SW 1271 (cell line): ENCODE results near the gene RPS6KA2.

Experiments used
- DNase-seq, 2 experiments: peaks; one replicate each; lab custom pipeline; 2025; lab: John Stamatoyannopoulos, UW

The RPS6KA2 gene

DNA sequence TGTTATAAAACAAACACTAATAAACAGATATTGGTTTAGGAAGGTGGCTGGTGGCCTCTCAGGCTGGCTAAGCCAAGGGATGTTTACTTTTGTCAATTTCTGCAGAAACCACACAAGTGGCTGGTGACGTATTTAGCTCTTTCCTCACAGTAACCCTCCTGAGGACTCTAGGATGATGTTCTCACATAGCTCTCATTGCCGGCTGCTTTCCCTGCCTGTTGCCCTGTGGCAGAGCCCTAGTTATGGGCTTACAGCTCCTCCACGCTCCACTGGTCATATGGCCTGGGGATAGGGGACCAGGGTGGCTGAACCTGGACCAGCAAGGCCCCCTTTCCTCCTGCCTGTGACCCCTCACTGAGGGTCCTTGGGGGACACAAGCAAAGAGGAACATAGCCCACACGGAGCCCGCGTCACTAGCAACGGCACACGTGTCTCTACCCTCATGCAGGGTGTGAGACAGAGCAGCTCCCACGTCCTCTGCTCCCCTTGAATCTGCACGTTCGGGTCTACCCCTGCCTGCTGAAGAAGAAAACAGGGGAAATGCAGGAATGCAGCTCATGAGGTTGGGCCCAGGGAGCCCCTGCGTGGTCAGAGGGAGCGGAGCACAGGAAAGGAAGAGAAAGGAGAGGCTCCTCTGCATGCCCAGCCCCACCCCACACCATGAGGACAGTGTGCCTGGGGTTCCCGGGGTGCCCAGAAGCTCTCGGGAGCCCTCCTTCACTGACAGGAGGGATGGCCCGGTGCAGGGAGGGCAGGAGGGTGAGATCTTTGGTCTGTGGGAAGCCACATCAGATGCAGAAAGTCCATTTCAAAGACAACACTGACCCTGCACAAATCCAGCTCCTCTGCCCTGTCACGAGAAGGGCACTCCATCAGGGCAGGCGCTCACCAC is 54.4 kb downstream of the RPS6KA2 start:
- no peak for DNase-seq

DNA sequence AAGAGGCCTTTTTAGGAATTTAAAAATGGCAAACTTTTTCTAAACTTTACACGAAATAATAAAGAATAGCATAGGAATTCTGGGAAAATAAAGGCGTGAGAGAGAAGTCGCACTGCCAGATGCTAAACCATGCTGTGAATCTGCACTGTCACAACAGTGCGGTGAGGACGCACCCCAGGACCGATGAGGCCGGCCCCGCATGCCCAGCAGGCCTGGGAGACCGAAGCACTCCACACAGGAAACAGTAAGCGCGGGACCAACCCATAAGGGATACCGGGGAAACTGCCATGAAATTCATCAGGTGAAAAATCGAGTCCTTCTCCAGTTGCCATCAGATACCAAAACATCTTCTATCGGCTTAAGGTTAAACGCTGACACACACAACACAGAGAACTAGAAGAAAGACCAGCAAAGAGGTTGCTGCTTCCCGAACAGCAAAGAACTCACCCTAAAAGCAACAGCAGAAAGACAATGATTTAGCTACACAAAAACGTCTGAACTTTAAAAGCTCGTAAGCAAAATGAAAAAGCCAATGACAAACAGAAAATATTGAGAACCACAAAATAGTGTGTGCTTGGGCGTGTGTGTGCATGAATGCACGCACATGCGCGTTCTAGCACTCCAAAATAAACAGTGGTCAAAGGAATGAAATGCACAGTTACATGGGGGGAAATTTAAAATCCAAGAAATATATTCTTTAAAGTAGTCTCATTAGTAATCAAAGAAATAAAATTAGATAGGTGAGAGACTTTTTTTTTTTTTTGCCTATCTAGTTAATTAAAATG is 55.9 kb downstream of the RPS6KA2 start:
- DNase-seq = no peak

DNA sequence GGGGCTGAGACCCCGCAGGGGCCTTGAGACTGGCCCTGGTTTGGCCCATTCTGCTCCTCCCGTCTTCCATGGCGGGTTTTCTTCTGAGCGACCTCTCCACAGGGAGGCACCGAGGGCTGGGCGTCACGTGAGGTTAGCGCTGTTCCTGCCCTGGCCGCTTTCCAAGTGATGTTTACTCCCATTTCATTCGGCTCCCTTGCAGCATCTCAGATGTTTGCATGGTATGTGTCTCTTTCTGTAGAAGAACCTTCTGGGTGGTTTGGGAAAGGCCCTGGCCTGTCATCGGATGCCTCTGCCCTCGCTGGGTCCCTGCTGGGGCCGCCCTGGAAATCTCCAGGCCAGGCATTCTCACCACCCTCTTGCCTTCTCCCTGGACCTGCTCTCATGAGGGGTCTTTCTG is 57.8 kb downstream of the RPS6KA2 start:
- no peak for DNase-seq

DNA sequence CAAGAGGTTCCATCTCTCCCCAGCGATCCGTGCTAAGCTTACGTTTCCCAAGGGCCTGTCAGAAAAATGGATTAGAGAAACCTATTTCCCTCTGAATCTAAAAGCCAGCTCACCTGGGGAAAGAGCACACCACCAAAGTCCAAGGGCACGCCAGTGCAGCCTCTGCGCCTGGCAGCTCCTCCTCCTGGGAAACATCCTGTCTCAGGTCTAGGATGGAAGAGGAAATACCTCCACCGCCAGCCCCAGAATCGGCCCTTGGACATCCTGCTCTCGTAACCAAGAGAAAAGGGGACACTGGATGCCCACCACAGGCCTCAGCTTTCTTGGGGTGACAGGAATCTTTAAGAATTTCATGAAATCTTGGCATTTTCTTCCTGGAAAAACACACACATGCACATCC is 59.2 kb downstream of the RPS6KA2 start:
- DNase-seq = no peak

DNA sequence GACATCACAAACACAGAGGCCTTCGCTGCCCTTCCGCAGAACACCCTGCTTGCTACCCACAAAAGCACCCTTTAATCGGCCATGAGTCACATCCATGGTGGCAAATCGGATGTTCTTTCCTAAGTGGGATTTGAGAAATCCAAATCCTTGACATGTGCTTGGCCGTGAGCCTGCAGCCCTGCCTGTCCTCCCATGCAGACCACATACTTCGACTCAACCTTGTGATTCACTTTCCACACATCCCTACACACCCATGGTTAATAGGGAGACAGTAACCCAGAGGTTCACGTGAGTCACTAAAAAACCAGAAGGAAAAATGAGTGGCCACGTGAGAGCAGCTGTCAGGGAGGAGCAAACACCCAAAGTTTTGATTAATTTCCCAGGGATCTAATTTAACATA is 59.9 kb downstream of the RPS6KA2 start:
- no peak for DNase-seq

DNA sequence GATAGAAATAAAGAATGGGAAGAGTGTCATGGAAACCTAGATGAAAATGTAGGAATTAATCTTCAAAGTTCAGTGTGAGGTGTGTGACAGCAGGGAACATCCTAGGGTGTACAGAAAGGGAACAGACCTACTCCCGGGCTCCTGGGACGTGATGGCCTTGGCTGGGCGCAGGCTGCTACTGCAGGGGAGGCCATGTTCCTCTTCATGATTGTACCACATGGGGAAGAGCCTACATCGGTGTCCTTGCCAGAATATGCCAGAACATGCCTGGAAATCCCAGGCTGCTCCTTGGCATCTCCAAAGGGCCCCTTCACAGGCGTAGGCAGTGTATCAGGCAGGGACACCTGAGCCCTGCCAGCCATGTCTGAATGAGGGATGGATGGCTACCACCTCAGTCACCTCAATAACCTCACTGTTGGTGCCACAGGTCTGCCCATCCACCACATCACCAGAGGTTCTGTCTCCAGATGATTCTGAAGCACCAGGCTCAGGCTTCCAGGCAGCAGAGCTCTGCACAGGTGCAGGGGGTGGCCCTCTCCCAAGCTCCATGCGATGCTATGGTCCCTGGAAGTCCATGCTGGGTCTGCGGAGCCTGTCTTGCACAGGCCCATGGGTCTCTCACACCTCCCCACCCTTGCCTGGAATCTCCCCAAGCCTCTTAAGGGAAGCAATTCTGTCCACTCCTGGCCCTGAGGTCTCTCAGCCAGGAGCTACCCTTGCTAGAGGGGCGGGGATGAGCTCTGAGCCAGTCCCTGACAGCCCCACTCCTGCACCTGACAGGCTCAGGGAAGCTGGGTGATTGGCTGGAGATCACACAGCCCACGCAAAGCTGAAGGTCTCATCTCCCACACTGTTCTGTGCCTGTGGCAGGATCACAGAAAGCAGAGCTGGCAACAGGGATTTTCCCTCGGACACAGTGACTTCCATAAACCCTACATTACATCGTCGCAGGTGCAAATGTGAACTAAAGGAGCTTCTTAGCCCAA is 60.7 kb downstream of the RPS6KA2 start:
- no peak for DNase-seq

DNA sequence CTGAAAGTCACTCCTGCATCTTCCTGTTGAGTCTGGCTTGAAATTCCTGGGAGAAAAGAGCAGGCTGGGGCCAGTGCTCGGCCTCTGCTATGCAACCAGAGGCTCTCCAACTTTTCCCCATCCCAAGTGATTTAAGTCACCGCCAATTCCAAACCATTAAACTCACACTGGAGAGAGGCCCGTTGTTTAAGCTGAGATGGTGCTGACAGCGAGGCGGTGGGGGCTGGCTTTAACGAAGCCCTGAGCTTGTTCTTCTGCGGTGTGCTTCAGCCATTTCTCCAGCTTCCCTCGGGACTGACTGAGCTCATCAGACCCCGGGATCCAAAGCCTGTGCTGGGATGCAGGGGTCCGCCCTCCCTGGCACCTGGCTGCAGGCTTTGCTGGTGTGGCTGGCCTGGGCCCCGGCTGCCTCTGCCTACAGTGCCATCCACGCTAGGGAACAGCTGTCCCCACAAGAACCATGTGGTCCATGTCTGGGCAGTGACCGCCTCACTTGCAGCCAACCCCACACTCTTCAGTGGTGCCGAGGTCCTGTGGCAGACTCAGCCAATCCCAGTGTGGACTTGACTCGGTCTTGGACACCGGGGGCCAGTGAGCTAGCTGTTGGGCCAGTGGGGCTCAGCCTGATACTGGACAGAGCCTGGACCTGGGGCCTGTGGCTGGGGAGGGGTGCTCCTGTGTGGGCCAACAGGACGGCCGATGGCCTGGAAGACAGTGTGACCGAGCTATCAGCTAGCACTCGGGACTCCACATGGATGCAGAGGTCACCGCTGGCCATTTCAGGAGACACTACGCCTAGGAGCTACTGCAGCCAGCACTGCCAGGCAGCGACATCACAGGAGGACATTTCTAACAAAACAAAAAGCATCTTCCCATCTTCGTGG is 61.7 kb downstream of the RPS6KA2 start:
- no peak for DNase-seq

DNA sequence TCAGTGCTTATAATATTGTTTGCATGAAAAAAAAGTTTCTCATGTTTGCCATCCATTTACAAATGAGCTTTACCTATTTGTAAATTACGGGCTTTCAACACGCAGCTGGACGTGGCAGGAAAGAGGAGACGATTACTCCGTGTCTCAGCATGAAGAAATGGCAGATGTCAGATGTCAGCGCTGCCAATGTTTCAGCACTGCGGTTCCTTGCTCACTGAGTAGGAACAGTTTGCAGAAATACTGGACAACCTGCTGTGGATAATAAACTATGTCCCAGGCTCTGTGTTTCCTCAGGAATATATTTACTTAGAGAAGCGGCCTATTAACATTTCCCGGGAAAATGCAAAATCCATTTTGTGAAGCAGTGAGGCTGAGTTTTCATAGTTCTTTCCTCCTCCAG is 63.2 kb downstream of the RPS6KA2 start:
- no peak for DNase-seq

DNA sequence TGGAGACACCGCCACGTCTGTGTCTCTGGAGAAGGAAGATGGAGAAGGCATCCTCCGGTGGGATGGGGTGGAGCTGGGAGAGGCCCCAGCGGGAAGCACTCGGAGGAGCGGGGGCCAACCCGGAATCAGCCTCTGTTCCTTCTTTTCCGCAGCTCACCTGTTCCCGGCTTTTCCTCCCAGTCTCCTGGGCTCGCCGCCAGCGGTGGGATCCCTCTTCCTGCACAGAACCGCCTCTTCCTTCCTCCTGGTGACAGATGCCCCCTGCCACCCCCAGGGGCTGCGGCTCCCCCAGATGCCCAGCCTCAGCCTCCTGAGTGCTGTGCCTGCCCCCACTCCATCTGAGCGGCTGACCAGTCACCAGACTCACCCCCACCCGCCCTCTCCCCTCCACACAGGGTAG is 63.9 kb downstream of the RPS6KA2 start:
- no peak for DNase-seq

DNA sequence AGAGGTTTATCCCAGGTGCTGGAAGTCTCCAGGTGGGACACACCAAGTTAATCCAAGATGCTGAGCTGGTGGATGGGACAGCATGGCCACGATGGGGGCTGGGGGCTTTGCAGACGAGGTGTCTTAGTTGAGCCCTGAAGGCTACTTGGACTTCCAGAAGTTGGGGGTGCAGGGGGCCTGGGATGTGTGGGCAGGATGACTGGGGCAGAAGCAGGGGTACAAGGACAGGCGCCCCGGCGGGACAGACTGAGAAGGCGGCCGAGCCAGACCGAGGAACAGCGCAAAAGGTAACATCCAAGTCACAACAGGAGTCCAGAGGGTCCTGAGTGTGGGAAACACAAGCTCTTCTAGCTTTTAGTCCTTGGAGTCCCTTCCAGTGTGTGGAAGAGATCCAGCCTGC is 64.3 kb downstream of the RPS6KA2 start:
- DNase-seq = no peak

DNA sequence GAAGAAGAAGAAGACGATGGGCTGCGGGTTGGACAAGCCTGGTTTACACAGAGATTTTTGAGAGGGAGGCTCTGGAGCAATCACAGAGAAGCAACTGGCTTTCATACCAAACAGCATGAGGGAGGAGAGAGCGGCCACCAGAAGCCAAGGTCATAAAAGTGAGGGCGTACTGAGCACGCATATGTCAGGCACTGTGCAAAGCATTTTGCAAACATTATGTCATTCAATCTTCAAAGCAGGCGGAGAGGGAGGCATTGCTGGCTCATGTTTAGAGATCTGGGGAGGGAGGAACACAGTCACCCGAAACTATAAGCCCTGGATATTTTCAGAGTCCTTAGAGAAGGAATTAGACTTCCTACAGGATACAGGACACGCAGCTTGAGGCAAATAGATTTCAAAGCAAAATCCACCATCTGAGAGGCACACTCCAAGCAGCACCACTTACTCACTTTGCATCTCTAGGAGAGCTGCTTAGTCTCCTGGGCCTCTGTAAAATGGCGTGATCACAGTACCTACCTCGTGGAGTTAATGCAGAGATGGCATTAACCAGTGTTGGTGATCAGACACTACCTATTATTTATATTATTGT is 65.2 kb downstream of the RPS6KA2 start:
- no peak for DNase-seq

DNA sequence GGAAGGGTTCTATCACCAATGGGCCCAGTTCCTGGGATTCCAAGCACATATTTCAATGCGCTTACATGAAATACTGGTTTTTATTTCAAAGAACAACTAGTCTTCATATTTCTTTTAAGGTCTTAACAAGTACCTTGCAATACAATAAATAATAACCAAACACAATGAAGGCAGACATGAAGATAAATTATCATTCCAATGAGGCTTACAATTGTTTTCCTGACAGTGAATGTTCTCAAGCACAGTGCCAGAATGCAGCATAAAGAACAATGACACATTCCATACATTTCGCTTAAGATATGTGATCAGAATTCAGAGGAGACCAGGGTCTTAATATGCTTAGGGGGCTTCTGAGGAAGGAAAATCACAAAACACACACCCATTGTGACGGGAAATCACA is 66.8 kb downstream of the RPS6KA2 start:
- DNase-seq = no peak

DNA sequence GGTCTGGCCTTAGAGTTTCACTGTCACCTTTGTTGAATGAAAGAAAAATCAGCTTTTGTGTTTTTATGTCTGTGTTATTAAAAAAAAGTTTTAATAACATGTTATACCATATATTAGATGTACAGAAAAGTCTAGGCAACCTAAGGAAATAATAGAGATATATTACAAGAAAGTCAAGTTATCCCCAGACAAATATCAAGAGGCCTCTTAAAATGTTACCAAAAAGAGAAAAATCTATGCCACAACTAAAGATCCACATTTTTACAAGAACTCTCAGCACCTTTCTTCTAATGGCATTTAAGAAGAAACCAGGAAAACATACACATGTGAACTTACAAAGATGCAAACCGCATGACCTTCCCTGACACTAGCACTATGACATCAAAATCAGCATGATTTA is 67.4 kb downstream of the RPS6KA2 start:
- no peak for DNase-seq

DNA sequence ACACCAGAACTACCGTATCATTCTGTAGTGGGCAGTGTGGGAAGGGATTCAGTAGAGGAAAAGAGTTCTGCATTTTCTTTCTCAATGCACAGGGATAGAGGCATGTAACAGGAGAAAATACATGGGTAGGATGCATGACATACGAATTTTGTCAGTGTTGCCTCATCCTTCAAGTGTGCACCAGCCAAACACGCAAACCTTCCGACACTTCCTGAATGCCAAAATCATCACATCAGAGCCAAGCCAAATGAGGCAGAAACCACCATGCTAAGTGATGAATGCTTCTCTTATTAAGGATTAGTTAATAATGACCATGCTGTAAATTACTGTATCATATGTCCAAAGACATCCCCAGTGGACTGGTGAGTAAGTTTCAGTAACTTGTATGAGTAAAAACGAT is 67.8 kb downstream of the RPS6KA2 start:
- no peak for DNase-seq

DNA sequence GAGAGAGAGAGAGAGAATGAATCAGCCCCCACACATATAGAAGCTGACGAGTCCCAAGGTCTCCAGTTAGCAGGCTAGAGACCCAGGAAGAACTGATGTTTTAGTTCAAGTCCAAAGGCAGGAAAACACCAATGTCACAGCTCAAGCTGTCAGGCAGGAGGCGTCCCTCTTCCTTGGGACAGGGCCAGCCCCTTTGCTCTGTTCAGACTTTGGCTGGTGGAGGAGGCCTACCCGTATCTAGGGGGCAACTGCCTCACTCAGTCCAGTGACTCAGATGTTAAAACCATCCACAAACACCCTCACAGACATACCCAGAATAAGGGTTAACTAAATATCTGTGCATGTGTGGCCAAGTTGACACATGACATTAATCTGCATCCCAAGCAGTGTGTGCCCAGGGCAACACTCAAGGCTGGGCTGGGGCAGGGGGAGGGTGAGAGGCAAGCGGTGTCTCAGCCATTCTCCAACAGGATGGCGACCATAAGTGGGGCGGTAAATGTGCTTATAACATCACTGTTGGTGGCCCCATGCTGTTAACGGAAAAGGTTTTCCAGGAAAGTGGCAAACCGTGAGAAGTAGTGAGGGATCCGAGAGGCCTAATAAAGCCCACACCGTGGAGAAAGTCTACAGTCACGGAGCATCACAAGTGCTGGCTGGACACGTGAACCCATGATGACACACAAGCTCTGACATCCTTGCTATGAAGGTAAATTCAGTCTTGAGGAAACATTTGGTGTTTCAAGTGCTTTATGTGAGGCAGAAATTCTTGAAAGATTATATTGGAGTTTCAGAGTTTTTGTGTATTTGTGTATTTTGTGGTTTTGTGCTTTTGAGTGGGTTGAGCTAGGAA is 68.7 kb downstream of the RPS6KA2 start:
- no peak for DNase-seq

DNA sequence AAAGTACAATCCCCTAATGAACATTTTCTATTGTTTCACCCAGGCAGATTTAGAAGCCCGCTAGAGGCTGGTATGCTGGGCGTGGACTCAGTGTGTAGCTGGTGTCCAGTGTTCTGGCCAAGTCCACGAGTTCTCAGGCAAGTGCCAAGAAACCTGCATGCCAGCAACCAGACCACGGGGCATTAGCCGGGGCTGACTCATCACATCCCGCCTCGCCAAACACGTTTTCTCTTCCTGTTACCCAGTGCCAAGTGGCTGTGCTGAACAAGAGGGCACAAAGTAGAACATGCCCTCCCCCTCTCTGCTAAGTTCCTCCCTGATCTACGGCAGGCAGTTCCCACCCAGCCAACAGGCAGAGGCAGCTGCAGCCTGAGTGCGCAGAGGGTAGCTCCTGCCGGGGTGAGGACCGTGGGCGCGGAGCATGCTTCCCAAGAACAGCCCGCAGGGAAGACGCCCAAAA is 70.2 kb downstream of the RPS6KA2 start:
- peak; percentile 47 to 87 for DNase-seq

DNA sequence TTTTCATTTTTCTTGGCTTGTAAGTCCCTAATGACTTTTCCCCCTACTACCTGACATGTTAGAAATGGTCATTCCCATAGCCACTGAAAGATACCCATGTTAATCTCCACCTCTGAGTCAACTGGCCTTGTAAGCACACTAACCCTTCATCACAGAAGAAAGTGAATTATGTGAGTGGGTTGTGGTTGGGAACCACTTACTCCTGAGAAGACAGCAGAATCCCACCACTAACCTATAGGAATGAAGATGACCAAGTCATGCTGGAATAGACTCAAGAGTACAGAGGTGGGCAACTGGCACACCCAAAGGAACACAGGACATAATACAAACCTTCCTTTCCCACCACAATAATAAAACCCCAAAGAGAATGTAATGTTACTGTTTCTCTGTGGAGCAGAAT is 70.7 kb downstream of the RPS6KA2 start:
- DNase-seq = no peak

DNA sequence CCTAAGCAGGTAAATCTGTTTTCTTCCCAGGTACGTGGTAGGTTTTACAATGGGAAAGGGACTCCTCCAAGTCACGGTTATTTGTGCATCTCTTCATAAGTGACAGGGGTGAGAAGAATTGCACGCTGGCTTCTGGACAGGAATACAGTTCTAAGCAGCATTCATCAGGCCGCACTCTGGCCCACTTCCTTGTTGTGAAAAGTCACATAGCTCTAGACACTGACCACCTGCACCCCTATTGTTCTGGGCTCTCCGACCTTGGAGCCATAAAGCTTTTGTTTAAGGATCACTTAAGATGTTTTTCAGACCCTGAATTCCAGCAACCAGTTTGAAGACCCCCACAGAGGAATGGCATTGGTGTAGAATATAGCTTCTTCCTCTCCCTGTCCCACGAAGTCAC is 72.0 kb downstream of the RPS6KA2 start:
- no peak for DNase-seq

DNA sequence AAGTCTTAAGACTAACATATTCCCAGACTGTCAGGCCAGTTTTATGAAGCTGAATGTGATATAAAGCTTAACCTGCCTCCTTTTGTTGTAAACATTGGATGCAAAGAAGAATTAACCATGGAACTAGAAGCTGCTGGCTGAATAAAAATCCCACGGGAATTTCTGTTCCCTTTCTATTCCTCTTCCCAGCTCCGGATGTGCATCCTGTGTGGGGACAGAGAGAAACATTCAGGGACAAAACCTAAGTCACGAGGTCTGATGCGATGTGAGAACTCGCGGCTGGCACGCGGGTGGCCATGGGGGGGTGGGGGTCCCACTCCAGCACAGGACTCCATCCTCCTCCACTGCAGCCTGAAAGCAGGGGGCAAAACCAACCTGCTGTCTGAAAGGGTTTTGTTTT is 72.7 kb downstream of the RPS6KA2 start:
- no peak for DNase-seq
